ENCODE results near the gene RAB7A. TPM values are rescaled to one million over a fixed set of nuclear protein-coding genes. Genes with fewer than 3 reads are reported as not detected.

The RAB7A gene
- total RNA-seq, 3 donors from 2014 or later (not counting 1 experiment from before 2014, with no cell fraction given), result 218 to 233 (median 224) TPM

DNA sequence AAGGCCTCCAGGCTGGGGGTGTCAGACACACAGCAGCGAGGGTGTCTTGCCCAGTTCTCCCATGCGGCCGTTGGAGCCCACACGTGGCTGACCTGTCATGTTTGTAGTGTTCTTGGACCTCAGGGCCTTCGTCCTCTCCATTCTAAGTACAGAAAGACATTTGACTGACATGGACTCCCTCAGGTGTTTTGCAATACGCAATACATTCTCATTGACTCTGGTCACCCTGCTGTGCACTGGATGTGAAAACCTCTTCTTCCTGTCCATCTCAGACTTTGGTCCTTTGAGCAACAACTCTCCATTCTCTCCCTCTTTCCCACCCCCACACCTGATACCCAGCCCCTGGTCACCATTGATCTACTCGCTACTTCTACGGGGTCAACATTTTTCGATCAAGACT is 124.6 kb downstream of the RAB7A start:
- TF ChIP-seq, protein P1, sequence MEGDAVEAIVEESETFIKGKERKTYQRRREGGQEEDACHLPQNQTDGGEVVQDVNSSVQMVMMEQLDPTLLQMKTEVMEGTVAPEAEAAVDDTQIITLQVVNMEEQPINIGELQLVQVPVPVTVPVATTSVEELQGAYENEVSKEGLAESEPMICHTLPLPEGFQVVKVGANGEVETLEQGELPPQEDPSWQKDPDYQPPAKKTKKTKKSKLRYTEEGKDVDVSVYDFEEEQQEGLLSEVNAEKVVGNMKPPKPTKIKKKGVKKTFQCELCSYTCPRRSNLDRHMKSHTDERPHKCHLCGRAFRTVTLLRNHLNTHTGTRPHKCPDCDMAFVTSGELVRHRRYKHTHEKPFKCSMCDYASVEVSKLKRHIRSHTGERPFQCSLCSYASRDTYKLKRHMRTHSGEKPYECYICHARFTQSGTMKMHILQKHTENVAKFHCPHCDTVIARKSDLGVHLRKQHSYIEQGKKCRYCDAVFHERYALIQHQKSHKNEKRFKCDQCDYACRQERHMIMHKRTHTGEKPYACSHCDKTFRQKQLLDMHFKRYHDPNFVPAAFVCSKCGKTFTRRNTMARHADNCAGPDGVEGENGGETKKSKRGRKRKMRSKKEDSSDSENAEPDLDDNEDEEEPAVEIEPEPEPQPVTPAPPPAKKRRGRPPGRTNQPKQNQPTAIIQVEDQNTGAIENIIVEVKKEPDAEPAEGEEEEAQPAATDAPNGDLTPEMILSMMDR (IDR thresholded peaks at IDR 0.05), result no peak
- Histone ChIP-seq H3K4me1 (ENCODE audit: control insufficient read depth, insufficient read depth, low read length) (peaks cover 17% of the 10 kb centered on the region), H3K4me3 (ENCODE audit: low read length) (no peak overlapping the region), H3K36me3 (ENCODE audit: control insufficient read depth, insufficient read depth, low read length) (no peaks in the 10 kb centered on the region), H3K9me3 (ENCODE audit: control insufficient read depth, insufficient read depth, low read length) (peaks cover 13% of the 10 kb centered on the region), H3K27ac (ENCODE audit: low read length) (no peak overlapping the region), H3K27me3 (ENCODE audit: control insufficient read depth, insufficient read depth, low read length) (no peaks in the 10 kb centered on the region)
- Mint-ChIP-seq H3K4me1 (peaks cover 6 to 8% of the 10 kb centered on the region in 2 donors), H3K36me3 (peaks cover 9% of the 10 kb centered on the region), H3K27me3 (ENCODE audit: low read depth in 2 of 2) (no peaks in the 10 kb centered on the region), H3K27ac (no peak overlapping the region), H3K4me3 (no peak overlapping the region), H3K9me3 (peaks cover 0 to 6% of the 10 kb centered on the region in 2 donors)
- intact Hi-C loops (cut with micrococcal nuclease), result no loop called here
- DNase-seq (no peak), ATAC-seq (no peak)
- 89% methylated on average over 7 of the region's 9 CpGs for WGBS (ENCODE audit: insufficient coverage)

DNA sequence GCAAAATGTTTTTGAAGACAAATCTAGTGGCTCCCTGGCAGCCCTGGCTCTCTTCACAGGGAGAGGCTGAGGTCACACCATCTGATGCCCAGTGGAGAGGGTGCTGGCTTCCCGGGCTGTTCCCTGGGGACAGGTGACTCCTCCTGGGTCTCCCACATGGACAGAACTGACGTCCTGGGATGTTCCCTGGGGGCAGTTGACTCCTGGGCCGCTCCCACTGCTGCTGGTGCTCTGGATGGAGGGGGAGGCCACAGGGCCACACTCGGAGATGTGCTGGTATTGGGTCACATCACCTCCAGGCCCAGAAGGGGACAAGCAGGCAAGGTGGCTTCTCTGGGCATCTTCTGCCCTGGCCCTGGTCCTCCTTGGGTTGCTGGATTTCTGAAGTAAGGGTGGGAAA is 125.6 kb downstream of the RAB7A start:
- H3K36me3 Mint-ChIP-seq, result peaks cover 9% of the 10 kb centered on the region
- Histone ChIP-seq H3K4me3 (ENCODE audit: low read length) (no peak overlapping the region), H3K9me3 (ENCODE audit: control insufficient read depth, insufficient read depth, low read length) (peaks cover 13% of the 10 kb centered on the region), H3K36me3 (ENCODE audit: control insufficient read depth, insufficient read depth, low read length) (no peaks in the 10 kb centered on the region), H3K4me1 (ENCODE audit: control insufficient read depth, insufficient read depth, low read length) (peaks cover 6% of the 10 kb centered on the region), H3K27ac (ENCODE audit: low read length) (no peak overlapping the region), H3K27me3 (ENCODE audit: control insufficient read depth, insufficient read depth, low read length) (no peaks in the 10 kb centered on the region)
- no peaks in the 10 kb centered on the region for H3K4me1 Mint-ChIP-seq
- no peak overlapping the region for H3K27ac Mint-ChIP-seq
- TF ChIP-seq, protein P1 (IDR thresholded peaks at IDR 0.05), result no peak
- peaks cover 0 to 6% of the 10 kb centered on the region in 2 donors for H3K9me3 Mint-ChIP-seq
- no peak overlapping the region for H3K4me3 Mint-ChIP-seq
- intact Hi-C loops (cut with micrococcal nuclease), result no loop called here
- ATAC-seq, result no peak
- H3K27me3 Mint-ChIP-seq (ENCODE audit: low read depth in 2 of 2), result no peaks in the 10 kb centered on the region
- no peak for DNase-seq
- 80% methylated on average over 4 of the region's 4 CpGs for WGBS (ENCODE audit: insufficient coverage)

DNA sequence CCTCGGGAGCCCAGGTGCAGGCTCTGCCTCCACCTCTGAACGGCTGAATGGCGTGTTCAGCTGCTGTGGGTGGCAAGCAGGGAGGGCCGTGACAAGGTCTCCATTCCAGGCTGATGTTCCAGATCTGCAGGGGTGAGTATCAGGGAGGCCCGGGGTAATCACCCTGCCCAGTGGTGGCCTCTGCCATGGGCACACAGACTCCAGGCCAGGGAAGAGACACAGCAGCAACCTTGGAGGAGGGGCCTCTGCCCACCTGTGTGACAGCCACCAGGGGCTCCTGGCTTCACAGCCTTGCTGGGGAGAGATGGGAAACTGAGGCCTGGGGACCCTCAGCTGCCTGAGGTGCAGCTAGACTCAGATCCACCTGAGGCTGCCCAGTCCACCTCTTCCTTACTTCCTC is 127.8 kb downstream of the RAB7A start:
- H3K4me3 Mint-ChIP-seq, result no peak overlapping the region
- no peak overlapping the region for H3K4me3 ChIP-seq (ENCODE audit: low read length)
- intact Hi-C loops (cut with micrococcal nuclease), result no loop called here
- no peaks in the 10 kb centered on the region for H3K27me3 Mint-ChIP-seq (ENCODE audit: low read depth in 2 of 2)
- H3K27me3 ChIP-seq (ENCODE audit: control insufficient read depth, insufficient read depth, low read length), result no peaks in the 10 kb centered on the region
- no peak overlapping the region for H3K27ac ChIP-seq (ENCODE audit: low read length)
- TF ChIP-seq, protein P1 (IDR thresholded peaks at IDR 0.05), result no peak
- H3K9me3 Mint-ChIP-seq, result peaks cover 2 to 14% of the 10 kb centered on the region in 2 donors
- H3K36me3 Mint-ChIP-seq, result peaks cover 14% of the 10 kb centered on the region
- no peaks in the 10 kb centered on the region for H3K4me1 Mint-ChIP-seq
- H3K27ac Mint-ChIP-seq, result no peak overlapping the region
- peaks cover 25% of the 10 kb centered on the region for H3K9me3 ChIP-seq (ENCODE audit: control insufficient read depth, insufficient read depth, low read length)
- ATAC-seq (no peak), DNase-seq (no peak)
- no peaks in the 10 kb centered on the region for H3K36me3 ChIP-seq (ENCODE audit: control insufficient read depth, insufficient read depth, low read length)
- H3K4me1 ChIP-seq (ENCODE audit: control insufficient read depth, insufficient read depth, low read length), result peaks cover 5% of the 10 kb centered on the region
- 96% methylated on average over 5 of the region's 5 CpGs for WGBS (ENCODE audit: insufficient coverage)

DNA sequence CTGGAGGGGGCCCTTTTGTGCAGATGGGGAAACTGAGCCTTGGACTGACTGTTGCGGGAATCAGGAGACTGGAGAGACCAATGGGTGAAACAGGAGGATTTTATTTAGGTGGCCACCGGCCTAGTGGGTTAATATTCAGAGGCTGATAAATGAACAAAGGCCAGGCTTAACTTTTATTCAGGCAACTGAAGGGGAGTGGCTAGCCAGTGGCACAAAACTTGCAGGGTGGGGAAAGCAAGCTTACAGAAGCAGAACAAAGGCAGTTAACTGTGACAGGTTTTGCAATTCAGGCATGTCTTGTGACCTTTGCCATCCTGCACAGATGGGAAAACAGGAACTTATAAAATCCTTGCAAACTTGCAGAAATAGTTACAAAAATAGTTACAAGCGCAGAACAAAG is 128.5 kb downstream of the RAB7A start:
- WGBS (ENCODE audit: insufficient coverage), result 96% methylated on average over 3 of the region's 3 CpGs
- no peak for DNase-seq
- intact Hi-C loops (cut with micrococcal nuclease), result no loop called here
- Histone ChIP-seq H3K9me3 (ENCODE audit: control insufficient read depth, insufficient read depth, low read length) (peaks cover 32% of the 10 kb centered on the region), H3K36me3 (ENCODE audit: control insufficient read depth, insufficient read depth, low read length) (no peaks in the 10 kb centered on the region), H3K27me3 (ENCODE audit: control insufficient read depth, insufficient read depth, low read length) (no peaks in the 10 kb centered on the region), H3K4me3 (ENCODE audit: low read length) (no peak overlapping the region), H3K27ac (ENCODE audit: low read length) (no peak overlapping the region), H3K4me1 (ENCODE audit: control insufficient read depth, insufficient read depth, low read length) (peaks cover 5% of the 10 kb centered on the region)
- Mint-ChIP-seq H3K27ac (no peak overlapping the region), H3K4me3 (no peak overlapping the region), H3K4me1 (no peaks in the 10 kb centered on the region), H3K36me3 (peaks cover 16% of the 10 kb centered on the region), H3K27me3 (ENCODE audit: low read depth in 2 of 2) (no peaks in the 10 kb centered on the region), H3K9me3 (peaks cover 2 to 19% of the 10 kb centered on the region in 2 donors)
- ATAC-seq, result no peak
- TF ChIP-seq, protein P1 (IDR thresholded peaks at IDR 0.05), result no peak
